ENCODE results near the gene GALNT14.

GALNT14 gene

DNA sequence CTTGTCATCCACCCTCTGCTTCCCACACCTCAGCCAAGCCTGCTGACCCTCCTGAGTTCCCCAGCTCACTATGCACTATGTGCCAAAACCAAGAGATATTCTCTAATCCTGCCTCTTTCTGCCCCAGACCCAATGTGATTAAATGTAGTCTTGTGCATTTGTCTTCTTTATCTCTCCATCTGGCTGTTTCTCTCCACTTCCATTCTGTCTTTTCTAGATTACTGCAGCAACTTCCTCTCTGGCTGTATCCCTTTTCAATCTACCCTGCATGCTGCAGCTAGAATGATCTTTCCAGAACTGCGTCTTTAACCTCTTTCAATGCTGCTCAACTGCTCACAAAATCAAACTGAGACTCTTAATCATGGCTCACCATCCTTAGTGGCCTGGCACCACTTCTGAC, 164.1 kb downstream of the GALNT14 start:
- DNase-seq (ENCODE audit: low read depth) = no peak

DNA sequence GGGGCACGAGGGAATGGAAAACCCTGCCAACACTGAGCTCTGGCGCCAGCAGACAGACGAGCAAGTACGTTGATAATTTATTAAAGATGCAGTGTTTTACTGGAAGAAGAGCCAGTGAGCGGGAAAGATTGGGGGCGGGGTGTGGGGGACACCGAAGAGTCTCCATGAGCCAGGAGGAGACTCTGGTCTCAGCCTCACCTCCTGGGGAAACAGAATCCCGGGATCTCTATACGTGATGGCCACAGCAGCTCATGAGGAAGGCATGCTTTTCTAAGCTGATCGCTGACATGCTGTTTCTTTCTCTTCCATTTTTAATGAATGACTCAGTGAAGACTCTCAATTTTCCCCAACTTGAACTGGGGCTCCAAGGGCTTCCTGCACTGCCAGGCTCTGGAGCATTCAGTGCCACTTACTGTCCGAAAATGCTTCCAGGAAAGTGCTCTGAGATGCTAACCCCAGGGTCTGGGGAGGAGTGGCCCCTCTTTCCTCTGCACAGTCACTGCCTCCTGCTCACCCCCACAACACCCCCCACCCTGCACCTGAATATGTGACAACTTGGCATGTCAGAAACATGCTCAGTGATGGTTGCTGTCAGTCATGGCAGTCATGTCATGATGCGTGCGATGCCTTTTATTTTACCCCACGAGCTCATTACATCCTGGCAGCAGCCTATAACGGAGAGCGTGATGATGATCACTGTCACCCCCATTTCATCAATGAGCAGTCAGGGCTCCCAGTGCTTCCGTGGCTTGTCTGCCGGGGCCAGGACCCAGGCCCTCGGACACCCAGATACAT, 166.8 kb downstream of the GALNT14 start:
- no peak for DNase-seq (ENCODE audit: low read depth)

DNA sequence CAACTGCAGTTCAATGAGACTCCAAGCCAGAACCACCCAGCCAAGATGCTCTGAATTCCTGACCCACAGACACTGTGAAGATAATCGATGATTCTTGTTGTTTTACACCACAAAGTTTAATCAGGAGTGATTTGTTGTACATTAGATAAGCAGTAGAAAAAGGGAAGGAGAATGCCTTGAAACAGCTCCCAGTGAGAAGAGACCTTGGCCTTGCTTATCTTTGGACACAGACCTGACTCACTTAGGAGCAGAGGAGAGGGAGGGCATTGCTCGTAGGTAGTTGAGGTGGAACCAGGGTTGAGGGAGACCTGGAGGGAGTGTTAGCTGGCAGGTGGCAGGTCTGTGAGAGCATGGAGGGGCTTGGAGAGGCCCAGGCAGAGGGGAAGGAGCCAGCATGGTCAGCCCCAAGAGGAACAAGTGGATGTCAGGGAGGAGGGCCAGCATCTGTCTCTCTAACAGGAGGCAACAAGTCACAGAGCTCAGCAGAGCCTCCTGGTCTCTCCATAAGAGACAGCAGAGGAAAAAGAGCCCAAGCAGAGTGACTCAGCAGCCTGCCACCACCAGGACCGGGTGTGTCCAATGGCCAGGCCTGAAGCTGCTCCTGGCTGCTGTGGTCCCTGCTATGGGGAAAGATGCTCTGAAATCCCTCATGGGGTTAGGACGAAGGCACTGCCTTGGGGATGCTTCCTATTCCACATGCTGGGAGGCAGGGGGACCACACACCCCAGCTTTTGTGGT, 169.4 kb downstream of the GALNT14 start:
- DNase-seq (ENCODE audit: low read depth) = no peak

DNA sequence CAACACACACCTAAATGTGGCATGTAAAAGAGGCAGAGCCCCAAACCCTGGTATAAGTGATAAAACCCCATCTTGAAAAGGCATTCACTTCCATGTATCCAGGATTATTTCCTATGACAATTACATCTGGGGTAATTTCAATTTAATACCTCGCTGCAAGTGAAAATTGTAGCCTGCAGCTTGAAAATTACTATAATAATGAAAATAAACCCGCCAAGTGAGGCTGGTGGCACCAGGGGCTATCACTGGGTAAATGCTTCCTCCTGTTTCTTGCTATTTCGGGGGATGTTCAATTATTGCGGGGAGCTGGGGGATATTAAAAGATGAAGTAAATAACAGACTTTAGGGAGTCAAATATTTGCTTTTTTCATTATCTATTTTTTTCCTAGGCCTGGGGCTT, 171.5 kb downstream of the GALNT14 start:
- DNase-seq (ENCODE audit: low read depth) = no peak

GRCh38 chr2:30965022-30965531, 173.2 kb downstream of the GALNT14 start:
- no peak for DNase-seq (ENCODE audit: low read depth)

GRCh38 chr2:30964334-30965005, 173.8 kb downstream of the GALNT14 start:
- no peak for DNase-seq (ENCODE audit: low read depth)

- no peak for DNase-seq (ENCODE audit: low read depth)
These were observed 175.1 kb downstream of the GALNT14 start for GRCh38 chr2:30963184-30963583.

- DNase-seq (ENCODE audit: low read depth) = no peak
These were observed 178.0 kb downstream of the GALNT14 start for GRCh38 chr2:30960213-30960612.

- DNase-seq (ENCODE audit: low read depth) = no peak
These were observed 178.6 kb downstream of the GALNT14 start for GRCh38 chr2:30959653-30960052.

- no peak for DNase-seq (ENCODE audit: low read depth)
These were observed 179.3 kb downstream of the GALNT14 start for GRCh38 chr2:30958918-30959265.

DNA sequence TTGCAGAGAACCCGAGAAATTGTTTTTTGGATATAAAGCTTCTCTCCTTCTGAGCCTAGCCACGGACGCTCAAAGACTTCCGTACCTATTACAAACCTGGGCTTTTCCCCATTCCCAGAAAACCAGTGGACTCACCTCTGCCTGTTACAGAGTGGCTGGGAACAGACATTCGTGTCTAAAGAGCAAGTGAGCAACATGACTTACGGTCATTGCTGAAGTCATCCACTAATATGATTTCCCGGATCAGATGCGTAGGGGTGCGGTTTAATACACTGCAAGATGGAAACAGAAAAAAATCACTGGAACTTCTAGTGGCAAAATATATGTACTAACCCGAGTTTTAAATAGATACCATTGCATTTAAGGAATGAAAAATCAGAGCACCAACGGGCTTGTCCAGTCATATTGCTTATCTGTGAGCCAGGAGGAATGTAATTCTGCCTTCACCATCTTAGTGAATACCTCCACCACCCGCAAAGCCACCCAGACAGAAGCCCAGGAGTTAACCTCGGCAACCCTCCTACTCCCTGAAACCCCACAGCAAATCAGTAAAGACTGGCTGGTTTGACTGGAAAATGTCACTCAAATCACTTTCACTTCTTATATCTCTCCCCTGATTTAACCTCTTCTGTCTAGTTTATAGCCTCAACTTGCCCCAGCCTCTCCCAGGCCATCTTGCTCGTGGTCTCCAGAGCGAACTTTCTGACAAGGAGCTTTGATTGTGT, 179.9 kb downstream of the GALNT14 start:
- no peak for DNase-seq (ENCODE audit: low read depth)

DNA sequence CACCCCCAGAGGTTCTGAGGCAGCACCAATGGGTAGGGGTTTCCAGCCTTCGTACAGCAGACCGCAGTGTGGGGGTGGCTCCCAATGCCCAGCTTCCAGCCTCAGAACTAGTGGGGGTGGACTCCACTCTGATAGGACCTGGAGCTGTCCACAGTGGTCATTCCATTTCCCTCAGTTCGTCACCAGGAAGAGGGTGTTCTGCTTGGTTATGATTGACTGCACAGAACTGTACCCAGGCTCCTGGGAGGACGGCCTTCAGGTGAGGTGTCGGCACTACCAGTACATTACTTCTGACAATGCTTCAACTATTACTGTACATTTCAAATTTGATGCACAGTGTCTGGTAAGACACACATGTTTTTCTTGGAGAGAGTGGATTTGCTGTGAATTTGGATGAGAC, 180.6 kb downstream of the GALNT14 start:
- DNase-seq (ENCODE audit: low read depth) = no peak

- DNase-seq (ENCODE audit: low read depth) = no peak
These were observed 181.2 kb downstream of the GALNT14 start for GRCh38 chr2:30956995-30957394.

GRCh38 chr2:30955516-30956132, 182.6 kb downstream of the GALNT14 start:
- DNase-seq (ENCODE audit: low read depth) = no peak

- no peak for DNase-seq (ENCODE audit: low read depth)
These were observed 187.9 kb downstream of the GALNT14 start for GRCh38 chr2:30950339-30950738.

GRCh38 chr2:30949435-30949834, 188.8 kb downstream of the GALNT14 start:
- no peak for DNase-seq (ENCODE audit: low read depth)

- no peak for DNase-seq (ENCODE audit: low read depth)
These were observed 189.4 kb downstream of the GALNT14 start for GRCh38 chr2:30948857-30949256.

DNA sequence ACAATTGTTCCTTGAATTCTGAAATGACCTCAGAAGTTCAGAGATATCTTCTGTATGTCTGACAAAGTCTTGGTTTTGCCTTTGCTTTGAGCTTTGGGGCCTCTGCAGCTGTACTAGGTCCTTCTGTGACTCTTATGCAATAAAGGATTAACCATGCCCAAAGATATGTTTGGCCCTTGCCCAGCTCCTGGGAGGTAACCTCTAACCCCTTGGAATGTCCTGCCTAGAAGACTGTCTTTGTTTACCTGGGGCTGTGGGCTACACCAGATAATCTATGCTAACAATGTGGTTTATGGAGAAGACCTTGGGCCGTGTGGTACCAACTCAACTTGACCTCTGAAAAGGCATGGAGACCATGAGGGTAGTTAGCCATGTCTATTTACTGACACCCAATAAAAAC, 190.1 kb downstream of the GALNT14 start:
- no peak for DNase-seq (ENCODE audit: low read depth)

DNA sequence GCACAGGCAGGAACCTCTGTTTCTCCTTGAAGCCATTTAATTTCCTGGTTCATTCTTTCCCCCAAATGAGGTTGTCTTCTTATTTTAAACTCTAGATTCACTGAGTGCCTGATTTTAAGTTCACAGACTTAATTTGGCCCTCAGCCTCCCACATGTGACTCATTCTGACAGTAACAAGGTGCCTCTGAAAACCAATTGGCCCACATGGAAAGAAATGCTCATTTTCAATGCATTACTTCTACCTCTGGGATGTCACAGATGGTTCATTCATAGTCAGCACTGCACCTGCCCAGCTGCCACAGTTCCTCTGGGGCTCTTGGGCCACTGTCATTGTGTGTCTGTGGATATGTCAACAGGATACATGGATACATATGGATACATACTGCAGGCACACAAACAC, 190.6 kb downstream of the GALNT14 start:
- DNase-seq (ENCODE audit: low read depth) = no peak

- no peak for DNase-seq (ENCODE audit: low read depth)
These were observed 195.8 kb downstream of the GALNT14 start for GRCh38 chr2:30942419-30942818.

DNA sequence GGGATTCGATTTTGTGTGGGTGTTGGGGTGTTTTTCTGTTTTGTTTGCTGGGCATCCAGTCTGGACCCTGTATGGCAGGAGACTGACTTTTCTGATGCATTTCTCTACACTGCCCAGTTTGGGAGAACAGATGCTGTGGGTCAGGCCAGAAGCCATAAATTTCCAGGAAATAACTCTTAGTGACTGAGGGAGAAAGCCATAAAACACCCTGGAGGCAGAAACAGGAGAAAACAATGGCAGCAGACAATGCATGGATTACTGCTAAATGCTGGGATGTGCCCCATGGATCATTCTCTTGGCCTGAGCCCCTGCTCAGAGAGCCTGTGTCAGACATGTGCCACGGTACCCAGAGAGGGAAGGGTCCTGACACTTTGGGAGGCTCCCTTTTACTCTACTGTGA, 197.4 kb downstream of the GALNT14 start:
- no peak for DNase-seq (ENCODE audit: low read depth)

- DNase-seq (ENCODE audit: low read depth) = no peak
These were observed 198.9 kb downstream of the GALNT14 start for GRCh38 chr2:30939364-30939763.
